Upper lobe of right lung (tissue), 1 donor: ENCODE results near the gene GALNT18. TPM values are rescaled to one million over a fixed set of nuclear protein-coding genes. Genes with fewer than 3 reads are reported as not detected.
A peak's percentile ranks its signal among the peaks of the same experiment; 100 is the strongest.

ENCODE experiments used
- ATAC-seq: fragments of 200-7000 bp; cut with Tn5 transposase; one replicate; pipeline ENCODE4 v1.9.1; 2020; ENCODE audit warnings: mild to moderate bottlenecking, moderate library complexity
- DNase-seq: peaks from one replicate; pipeline ENCODE4 v3.0.0-alpha.2; 2020
- H3K27ac ChIP-seq: fragments of 200-600 bp; one replicate; pipeline ENCODE4 v1.8.0; 2022
- H3K27me3 ChIP-seq: fragments of 200-600 bp; one replicate; pipeline ENCODE4 v1.8.0; 2022; ENCODE audit warnings: mild to moderate bottlenecking
- H3K36me3 ChIP-seq: fragments of 200-600 bp; one replicate; pipeline ENCODE4 v1.8.0; 2022
- H3K4me1 ChIP-seq: fragments of 200-600 bp; one replicate; pipeline ENCODE4 v1.8.0; 2022
- H3K4me3 ChIP-seq: fragments of 200-600 bp; one replicate; pipeline ENCODE4 v1.8.0; 2022; ENCODE audit warnings: mild to moderate bottlenecking
- H3K9me3 ChIP-seq: fragments of 200-600 bp; one replicate; pipeline ENCODE4 v1.8.0; 2022
- intact Hi-C: fragments of 100-400 bp; cut with DNase I; formaldehyde crosslinking; loops from one replicate; pipeline ENCODE4 v1.11.0; 2022
- total RNA-seq: library from RNA; stranded (reverse); fragmentation: NEBNext Ultra II Directional; extraction: Animal tissue kit (Norgen Biotek cat#: 25700); gene quantifications from one replicate; pipeline ENCODE4 v1.2.1, GENCODE V29; 2021
- TF ChIP-seq, protein P1 (sequence below): fragments of 200-600 bp; IDR thresholded peaks from one replicate; pipeline ENCODE4 v1.8.0; 2022; ENCODE audit warnings: antibody characterized with exemption
- donor health status: DM: no; HTN: yes; CAD: no; lungs with severe emphysema.

GALNT18 gene
- total RNA-seq, 1 donor from 2014 or later: 55.5 TPM

DNA sequence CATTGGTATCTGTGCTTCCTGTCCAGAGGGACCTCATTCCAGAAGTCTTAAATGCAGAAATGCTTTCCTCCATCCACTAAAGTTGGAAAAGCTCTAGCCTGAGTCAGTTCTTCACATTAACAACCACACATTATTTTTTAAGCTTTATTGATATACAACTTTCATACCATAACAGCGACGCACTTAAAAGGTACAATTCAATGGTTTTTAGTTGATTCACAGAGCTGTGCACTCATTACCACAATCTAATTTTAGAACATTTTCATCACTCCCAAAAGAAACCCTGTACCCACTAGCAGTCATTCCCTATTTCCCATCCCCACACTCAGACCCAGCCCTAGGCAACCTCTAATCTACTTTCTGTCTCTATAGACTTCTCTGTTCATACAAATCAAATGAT lies 27.6 kb downstream of the GALNT18 start:
- Histone ChIP-seq H3K36me3 (no peaks in the 10 kb centered on the region), H3K27ac (no peak overlapping the region), H3K4me1 (no peaks in the 10 kb centered on the region), H3K27me3 (no peaks in the 10 kb centered on the region), H3K9me3 (no peaks in the 10 kb centered on the region), H3K4me3 (no peak overlapping the region)
- no peak for ATAC-seq
- DNase-seq: no peak
- TF ChIP-seq, protein P1, sequence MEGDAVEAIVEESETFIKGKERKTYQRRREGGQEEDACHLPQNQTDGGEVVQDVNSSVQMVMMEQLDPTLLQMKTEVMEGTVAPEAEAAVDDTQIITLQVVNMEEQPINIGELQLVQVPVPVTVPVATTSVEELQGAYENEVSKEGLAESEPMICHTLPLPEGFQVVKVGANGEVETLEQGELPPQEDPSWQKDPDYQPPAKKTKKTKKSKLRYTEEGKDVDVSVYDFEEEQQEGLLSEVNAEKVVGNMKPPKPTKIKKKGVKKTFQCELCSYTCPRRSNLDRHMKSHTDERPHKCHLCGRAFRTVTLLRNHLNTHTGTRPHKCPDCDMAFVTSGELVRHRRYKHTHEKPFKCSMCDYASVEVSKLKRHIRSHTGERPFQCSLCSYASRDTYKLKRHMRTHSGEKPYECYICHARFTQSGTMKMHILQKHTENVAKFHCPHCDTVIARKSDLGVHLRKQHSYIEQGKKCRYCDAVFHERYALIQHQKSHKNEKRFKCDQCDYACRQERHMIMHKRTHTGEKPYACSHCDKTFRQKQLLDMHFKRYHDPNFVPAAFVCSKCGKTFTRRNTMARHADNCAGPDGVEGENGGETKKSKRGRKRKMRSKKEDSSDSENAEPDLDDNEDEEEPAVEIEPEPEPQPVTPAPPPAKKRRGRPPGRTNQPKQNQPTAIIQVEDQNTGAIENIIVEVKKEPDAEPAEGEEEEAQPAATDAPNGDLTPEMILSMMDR: no peak
- intact Hi-C loops: no loop called here

- Histone ChIP-seq H3K9me3 (no peaks in the 10 kb centered on the region), H3K27ac (peak overlapping the region; percentile 4), H3K4me1 (no peaks in the 10 kb centered on the region), H3K27me3 (no peaks in the 10 kb centered on the region), H3K36me3 (no peaks in the 10 kb centered on the region), H3K4me3 (no peak overlapping the region)
- ATAC-seq (no peak), DNase-seq (no peak)
- TF ChIP-seq, protein P1: no peak
- intact Hi-C loops: no loop called here
Measured at GRCh38 chr11:11592146-11592684, 29.6 kb downstream of the GALNT18 start.

GRCh38 chr11:11589437-11589836 lies 32.4 kb downstream of the GALNT18 start:
- no peak for DNase-seq
- no peak overlapping the region for H3K27ac ChIP-seq

GRCh38 chr11:11588891-11589290 lies 32.9 kb downstream of the GALNT18 start:
- Histone ChIP-seq H3K27me3 (no peaks in the 10 kb centered on the region), H3K4me1 (peaks cover 5% of the 10 kb centered on the region), H3K27ac (no peak overlapping the region), H3K4me3 (no peak overlapping the region), H3K9me3 (no peaks in the 10 kb centered on the region), H3K36me3 (no peaks in the 10 kb centered on the region)
- intact Hi-C loops: no loop called here
- ATAC-seq: no peak
- DNase-seq: no peak
- TF ChIP-seq, protein P1: no peak

More at GRCh38 chr11:11589437-11589836, 32.4 kb downstream of the GALNT18 start:
- Histone ChIP-seq H3K9me3 (no peaks in the 10 kb centered on the region), H3K27me3 (no peaks in the 10 kb centered on the region), H3K4me1 (no peaks in the 10 kb centered on the region), H3K36me3 (no peaks in the 10 kb centered on the region), H3K4me3 (no peak overlapping the region)
- ATAC-seq: no peak
- intact Hi-C loops: no loop called here
- TF ChIP-seq, protein P1: no peak

GRCh38 chr11:11588243-11588642 lies 33.6 kb downstream of the GALNT18 start:
- no peaks in the 10 kb centered on the region for H3K36me3 ChIP-seq
- no peak overlapping the region for H3K27ac ChIP-seq
- H3K4me3 ChIP-seq: no peak overlapping the region
- H3K27me3 ChIP-seq: no peaks in the 10 kb centered on the region
- intact Hi-C loops: no loop called here
- DNase-seq (no peak), ATAC-seq (no peak)
- TF ChIP-seq, protein P1: no peak
- H3K4me1 ChIP-seq: peaks cover 6% of the 10 kb centered on the region
- no peaks in the 10 kb centered on the region for H3K9me3 ChIP-seq

DNA sequence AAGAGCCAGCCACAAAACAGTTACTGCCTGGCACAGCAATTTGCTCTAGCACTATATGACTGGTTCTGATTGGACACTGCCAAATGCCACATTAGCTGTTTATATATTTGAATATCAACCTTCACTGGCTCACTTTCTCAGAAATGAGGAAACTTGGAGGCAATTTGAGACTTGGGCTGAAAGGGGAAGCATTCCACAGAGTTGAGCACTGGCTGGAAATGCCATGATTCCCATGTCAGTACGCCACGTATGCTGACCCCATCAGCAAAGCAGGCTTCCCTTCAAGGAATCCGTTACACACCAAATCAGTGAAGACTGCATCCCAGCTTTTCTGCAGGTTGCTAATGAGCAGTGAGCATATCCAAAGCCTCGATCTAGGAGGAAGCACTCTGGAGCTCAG lies 34.7 kb downstream of the GALNT18 start:
- ATAC-seq (no peak), DNase-seq (no peak)
- peaks cover 8% of the 10 kb centered on the region for H3K4me1 ChIP-seq
- no peaks in the 10 kb centered on the region for H3K27me3 ChIP-seq
- intact Hi-C loops: no loop called here
- TF ChIP-seq, protein P1: no peak
- H3K36me3 ChIP-seq: no peaks in the 10 kb centered on the region
- no peaks in the 10 kb centered on the region for H3K9me3 ChIP-seq
- no peak overlapping the region for H3K4me3 ChIP-seq
- peak overlapping the region; percentile 3 for H3K27ac ChIP-seq
